HepG2 (cell line): ENCODE data around the gene KIF1C. TPM values are rescaled to one million over a fixed set of nuclear protein-coding genes. Genes with fewer than 3 reads are reported as not detected.
A peak's percentile ranks its signal among the peaks of the same experiment; 100 is the strongest.

Experiments
- MIER2 ChIP-seq: IDR thresholded peaks from 2 replicates; pipeline ENCODE4 v1.6.1; 2016; ENCODE audit warnings: missing biosample characterization, missing genetic modification reagents
- MTA3 ChIP-seq: sonication (generic); formaldehyde crosslinking; IDR thresholded peaks from 2 replicates; pipeline ENCODE4 v1.4.0; 2020; ENCODE audit warnings: missing genetic modification reagents
- MTF2 ChIP-seq: sonication (generic); formaldehyde crosslinking; IDR thresholded peaks from 2 replicates; pipeline ENCODE4 v1.5.0; 2020; ENCODE audit warnings: missing genetic modification reagents, borderline replicate concordance
- NPAS2 ChIP-seq: sonication (generic); formaldehyde crosslinking; IDR thresholded peaks from 2 replicates; pipeline ENCODE4 v1.8.0; 2022; ENCODE audit warnings: mild to moderate bottlenecking, missing genetic modification reagents, borderline replicate concordance
- PAF1 ChIP-seq: IDR thresholded peaks from 2 replicates; pipeline ENCODE4 v1.6.1; 2016; ENCODE audit warnings: missing genetic modification reagents, missing compliant biosample characterization
- RARG ChIP-seq: sonication (generic); formaldehyde crosslinking; IDR thresholded peaks from 2 replicates; pipeline ENCODE4 v1.4.0; 2020; ENCODE audit warnings: low read depth, mild to moderate bottlenecking, missing genetic modification reagents
- SCMH1 ChIP-seq: sonication (generic); formaldehyde crosslinking; IDR thresholded peaks from 2 replicates; pipeline ENCODE4 v1.9.0; 2021; ENCODE audit warnings: missing genetic modification reagents, mild to moderate bottlenecking, borderline replicate concordance
- SIN3A ChIP-seq: IDR thresholded peaks from 2 replicates; pipeline ENCODE4 v1.6.1; 2011; ENCODE audit warnings: low read depth, mild to moderate bottlenecking, control low read depth, low read length, borderline replicate concordance
- SOX6 ChIP-seq, 2 experiments: fragments of 450-650 bp in 1 of 2; sonication (generic) in 1 of 2; formaldehyde crosslinking in 1 of 2; IDR thresholded peaks; 2 replicates each; pipeline versions ENCODE4 v1.4.0 to v1.6.1; 2017 to 2020; ENCODE audit warnings: antibody characterized with exemption in 1 of 2, mild to moderate bottlenecking in 1 of 2, missing genetic modification reagents in 1 of 2
- ZBTB38 ChIP-seq: sonication (generic); formaldehyde crosslinking; IDR thresholded peaks from 2 replicates; pipeline ENCODE4 v1.5.1; 2020; ENCODE audit warnings: mild to moderate bottlenecking, missing genetic modification reagents
- ZNF253 ChIP-seq: sonication (generic); formaldehyde crosslinking; IDR thresholded peaks from 2 replicates; pipeline ENCODE4 v1.8.0; 2022; ENCODE audit warnings: mild to moderate bottlenecking, missing genetic modification reagents, borderline replicate concordance
- ZNF275 ChIP-seq: sonication (generic); formaldehyde crosslinking; IDR thresholded peaks from 2 replicates; pipeline ENCODE4 v1.8.0; 2022; ENCODE audit warnings: missing genetic modification reagents, mild to moderate bottlenecking, inconsistent platforms, borderline replicate concordance
- ZNF543 ChIP-seq: sonication (generic); formaldehyde crosslinking; IDR thresholded peaks from 2 replicates; pipeline ENCODE4 v1.4.0; 2020; ENCODE audit warnings: mild to moderate bottlenecking, missing genetic modification reagents
- ZSCAN20 ChIP-seq: sonication (generic); formaldehyde crosslinking; IDR thresholded peaks from 2 replicates; pipeline ENCODE4 v1.4.0; 2020; ENCODE audit warnings: missing genetic modification reagents, mild to moderate bottlenecking, borderline replicate concordance
- polyA plus RNA-seq, 8 experiments: library from polyadenylated mRNA; depleted of rRNA in 3 of 8; stranded (reverse) in 7 of 8; unstranded in 1 of 8; fragments of >200 nt; fragmentation: Illumina TruSeq in 4 of 8; extraction: Trizol in 4 of 8; gene quantifications; 2 replicates each; pipeline versions ENCODE4 v1.2.1 to v1.2.3, GENCODE V29; 2011 to 2016; ENCODE audit warnings: low read depth in 4 of 8, missing spikeins in 1 of 8, mixed read lengths in 1 of 8; ENCODE audit not compliant: insufficient read depth in 1 of 8
- total RNA-seq, 5 experiments: library from RNA; depleted of rRNA; stranded (reverse); fragments of >200 nt; fragmentation: Illumina TruSeq; extraction: Trizol; gene quantifications; 2 replicates each; pipeline ENCODE4 v1.2.3, GENCODE V29; 2016; ENCODE audit warnings: low read depth in 1 of 5
- TF ChIP-seq, protein P1 (sequence below): sonication (generic); formaldehyde crosslinking; IDR thresholded peaks from 2 replicates; pipeline ENCODE4 v1.4.0; 2020; ENCODE audit warnings: mild to moderate bottlenecking, missing genetic modification reagents
- TF ChIP-seq, protein P2 (sequence below), 2 experiments: sonication (generic) in 1 of 2; formaldehyde crosslinking in 1 of 2; IDR thresholded peaks; 2 replicates each; pipeline versions ENCODE4 v1.6.1 to v1.9.0; 2014 to 2022; ENCODE audit warnings: antibody characterized with exemption in 1 of 2, borderline replicate concordance in 1 of 2, inconsistent platforms in 1 of 2, low read depth in 1 of 2, missing genetic modification reagents in 1 of 2
- TF ChIP-seq, protein P3 (sequence below): sonication (generic); formaldehyde crosslinking; IDR thresholded peaks from 2 replicates; pipeline ENCODE4 v1.4.0; 2020; ENCODE audit warnings: missing genetic modification reagents, borderline replicate concordance

The KIF1C gene
- total and polyA plus RNA-seq, 2 of the 13 experiments (the other 11 are each of a cell fraction or from before 2014, with no cell fraction given): 70.0 to 104 TPM

DNA sequence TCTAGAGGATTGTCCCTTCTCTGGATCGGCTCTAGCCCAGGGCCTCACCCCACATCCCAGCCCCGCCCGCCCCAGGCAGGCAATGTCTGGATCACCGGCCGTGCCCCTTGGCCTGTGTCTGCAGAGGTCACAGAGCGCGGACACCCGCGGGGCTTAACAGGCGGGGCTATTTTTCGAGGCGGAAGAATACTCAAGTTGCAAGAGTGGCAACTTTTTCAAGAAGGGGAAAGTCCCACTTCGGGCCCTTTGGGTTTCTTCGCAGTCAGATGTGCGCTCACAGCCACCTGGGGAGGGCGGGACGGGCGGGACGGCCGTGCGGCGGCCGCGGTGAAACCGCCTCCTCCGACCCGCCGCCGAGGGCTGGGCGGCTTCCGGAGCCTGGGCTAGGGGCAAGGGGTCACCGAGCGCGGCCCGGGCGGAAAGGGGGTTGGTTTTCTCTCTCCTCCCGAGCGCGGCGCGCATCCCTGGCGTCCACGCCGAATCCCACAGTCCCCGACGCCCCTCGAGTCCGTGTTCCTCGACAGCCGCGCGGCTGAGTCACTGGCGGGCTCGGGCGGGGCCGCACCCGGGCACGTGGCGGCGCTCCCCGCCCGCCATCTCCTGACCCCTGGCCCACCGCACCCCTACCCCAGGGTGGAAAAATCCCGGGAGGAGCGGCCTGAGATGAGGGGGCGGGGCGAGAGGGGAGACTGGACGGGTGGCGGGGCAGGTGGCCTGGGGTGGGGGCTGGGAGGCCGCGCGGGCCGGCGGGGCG lies 48.3 kb upstream of the KIF1C start (continued):
- no peak for TF ChIP-seq SCMH1 (CRISPR knock-in tag)
- TF ChIP-seq RARG: no peak
- no peak for TF ChIP-seq SOX6 (IDR thresholded peaks at IDR 0.05)
- no peak; the same call in none of the 2 replicates for TF ChIP-seq SOX6 (CRISPR knock-in tag; IDR thresholded peaks at IDR 0.05)
- TF ChIP-seq MTA3 (CRISPR knock-in tag): no peak
- TF ChIP-seq, protein P1, sequence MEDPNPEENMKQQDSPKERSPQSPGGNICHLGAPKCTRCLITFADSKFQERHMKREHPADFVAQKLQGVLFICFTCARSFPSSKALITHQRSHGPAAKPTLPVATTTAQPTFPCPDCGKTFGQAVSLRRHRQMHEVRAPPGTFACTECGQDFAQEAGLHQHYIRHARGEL (CRISPR knock-in tag): no peak
- 0 out of 2 replicates have a peak, but pooled peaks have one; percentile 39 for TF ChIP-seq ZNF543 (CRISPR knock-in tag)
- 0 out of 2 replicates have a peak, but pooled peaks have one; percentile 58 for TF ChIP-seq ZNF275 (CRISPR knock-in tag)
- peak; percentile 56 for TF ChIP-seq ZBTB38 (CRISPR knock-in tag)
- TF ChIP-seq, protein P2, sequence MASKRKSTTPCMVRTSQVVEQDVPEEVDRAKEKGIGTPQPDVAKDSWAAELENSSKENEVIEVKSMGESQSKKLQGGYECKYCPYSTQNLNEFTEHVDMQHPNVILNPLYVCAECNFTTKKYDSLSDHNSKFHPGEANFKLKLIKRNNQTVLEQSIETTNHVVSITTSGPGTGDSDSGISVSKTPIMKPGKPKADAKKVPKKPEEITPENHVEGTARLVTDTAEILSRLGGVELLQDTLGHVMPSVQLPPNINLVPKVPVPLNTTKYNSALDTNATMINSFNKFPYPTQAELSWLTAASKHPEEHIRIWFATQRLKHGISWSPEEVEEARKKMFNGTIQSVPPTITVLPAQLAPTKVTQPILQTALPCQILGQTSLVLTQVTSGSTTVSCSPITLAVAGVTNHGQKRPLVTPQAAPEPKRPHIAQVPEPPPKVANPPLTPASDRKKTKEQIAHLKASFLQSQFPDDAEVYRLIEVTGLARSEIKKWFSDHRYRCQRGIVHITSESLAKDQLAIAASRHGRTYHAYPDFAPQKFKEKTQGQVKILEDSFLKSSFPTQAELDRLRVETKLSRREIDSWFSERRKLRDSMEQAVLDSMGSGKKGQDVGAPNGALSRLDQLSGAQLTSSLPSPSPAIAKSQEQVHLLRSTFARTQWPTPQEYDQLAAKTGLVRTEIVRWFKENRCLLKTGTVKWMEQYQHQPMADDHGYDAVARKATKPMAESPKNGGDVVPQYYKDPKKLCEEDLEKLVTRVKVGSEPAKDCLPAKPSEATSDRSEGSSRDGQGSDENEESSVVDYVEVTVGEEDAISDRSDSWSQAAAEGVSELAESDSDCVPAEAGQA (IDR thresholded peaks at IDR 0.05; ENCODE audit: low read depth): no peak
- TF ChIP-seq, protein P2 (CRISPR knock-in tag; IDR thresholded peaks at IDR 0.05; ENCODE audit: borderline replicate concordance): no peak
- no peak for TF ChIP-seq MIER2 (CRISPR knock-in tag)
- TF ChIP-seq NPAS2: no peak
- no peak for TF ChIP-seq MTF2
- TF ChIP-seq ZSCAN20 (CRISPR knock-in tag): no peak
- no peak for TF ChIP-seq ZNF253
- no peak for TF ChIP-seq PAF1
- TF ChIP-seq, protein P3, sequence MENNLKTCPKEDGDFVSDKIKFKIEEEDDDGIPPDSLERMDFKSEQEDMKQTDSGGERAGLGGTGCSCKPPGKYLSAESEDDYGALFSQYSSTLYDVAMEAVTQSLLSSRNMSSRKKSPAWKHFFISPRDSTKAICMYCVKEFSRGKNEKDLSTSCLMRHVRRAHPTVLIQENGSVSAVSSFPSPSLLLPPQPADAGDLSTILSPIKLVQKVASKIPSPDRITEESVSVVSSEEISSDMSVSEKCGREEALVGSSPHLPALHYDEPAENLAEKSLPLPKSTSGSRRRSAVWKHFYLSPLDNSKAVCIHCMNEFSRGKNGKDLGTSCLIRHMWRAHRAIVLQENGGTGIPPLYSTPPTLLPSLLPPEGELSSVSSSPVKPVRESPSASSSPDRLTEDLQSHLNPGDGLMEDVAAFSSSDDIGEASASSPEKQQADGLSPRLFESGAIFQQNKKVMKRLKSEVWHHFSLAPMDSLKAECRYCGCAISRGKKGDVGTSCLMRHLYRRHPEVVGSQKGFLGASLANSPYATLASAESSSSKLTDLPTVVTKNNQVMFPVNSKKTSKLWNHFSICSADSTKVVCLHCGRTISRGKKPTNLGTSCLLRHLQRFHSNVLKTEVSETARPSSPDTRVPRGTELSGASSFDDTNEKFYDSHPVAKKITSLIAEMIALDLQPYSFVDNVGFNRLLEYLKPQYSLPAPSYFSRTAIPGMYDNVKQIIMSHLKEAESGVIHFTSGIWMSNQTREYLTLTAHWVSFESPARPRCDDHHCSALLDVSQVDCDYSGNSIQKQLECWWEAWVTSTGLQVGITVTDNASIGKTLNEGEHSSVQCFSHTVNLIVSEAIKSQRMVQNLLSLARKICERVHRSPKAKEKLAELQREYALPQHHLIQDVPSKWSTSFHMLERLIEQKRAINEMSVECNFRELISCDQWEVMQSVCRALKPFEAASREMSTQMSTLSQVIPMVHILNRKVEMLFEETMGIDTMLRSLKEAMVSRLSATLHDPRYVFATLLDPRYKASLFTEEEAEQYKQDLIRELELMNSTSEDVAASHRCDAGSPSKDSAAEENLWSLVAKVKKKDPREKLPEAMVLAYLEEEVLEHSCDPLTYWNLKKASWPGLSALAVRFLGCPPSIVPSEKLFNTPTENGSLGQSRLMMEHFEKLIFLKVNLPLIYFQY (CRISPR knock-in tag): no peak
- no peak for TF ChIP-seq SIN3A
